Dedifferentiated amniotic fluid mesenchymal stem cell (primary cell): ENCODE data around the gene BPGM.
"Not testable (repeated sequence)": the region's sequence is repeated elsewhere in the genome, so short reads cannot be mapped to it uniquely, and the experiment has no call there.

Experiments used
- DNase-seq: peaks from one replicate; pipeline ENCODE4 v3.0.0-alpha.2; 2016; ENCODE audit errors: extremely low spot score

BPGM gene

DNA sequence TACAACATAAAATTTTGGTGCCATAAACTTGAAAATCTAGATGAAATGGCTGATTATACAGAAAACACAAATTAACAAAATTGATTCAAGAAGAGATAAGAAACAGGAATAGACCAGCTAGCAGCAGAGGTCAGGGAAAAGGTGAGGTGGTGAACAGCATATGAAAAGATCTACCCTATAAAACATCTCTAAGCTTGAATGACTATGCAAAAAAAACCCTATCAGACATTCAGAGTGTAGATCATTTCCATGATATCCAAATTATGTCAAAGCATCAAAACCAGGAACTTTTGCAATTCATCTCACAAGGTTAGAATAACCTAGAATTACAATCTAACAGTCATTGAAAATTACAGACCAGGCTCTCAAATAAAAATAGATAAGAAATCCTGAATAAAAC is 14.6 kb upstream of the BPGM start:
- no peak for DNase-seq

DNA sequence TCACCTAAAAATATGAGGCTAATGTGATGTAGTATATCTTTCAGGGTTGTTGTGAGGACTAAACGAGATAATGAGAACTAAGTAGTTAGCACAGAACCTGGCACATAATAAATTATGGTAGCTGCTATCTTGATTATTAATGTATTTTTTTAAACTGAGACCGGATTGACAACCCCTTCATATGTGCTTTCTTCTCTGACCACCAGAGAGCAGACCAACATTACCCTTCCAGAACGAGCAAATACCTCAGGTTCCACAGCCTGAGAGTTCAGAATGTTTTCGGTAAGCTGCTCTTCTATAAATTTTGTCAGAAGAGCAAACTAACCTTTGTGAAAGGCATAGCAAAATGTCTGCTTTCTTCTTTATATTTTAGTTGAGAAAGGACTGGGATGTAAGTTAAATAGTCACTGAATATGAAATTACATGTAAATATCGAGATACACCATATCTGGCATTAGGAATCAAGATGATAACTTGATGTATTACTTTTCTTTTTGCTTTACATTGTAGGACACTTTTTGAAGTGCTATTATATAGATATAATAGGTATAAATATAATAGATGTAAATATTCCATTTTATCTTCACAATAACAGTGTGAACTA is 13.6 kb upstream of the BPGM start:
- peak; percentile 48 for DNase-seq

GRCh38 chr7:134636008-134636449 is 10.6 kb upstream of the BPGM start:
- no peak for DNase-seq

- DNase-seq: no peak
Observed at GRCh38 chr7:134637441-134637840, 9.2 kb upstream of the BPGM start.

DNA sequence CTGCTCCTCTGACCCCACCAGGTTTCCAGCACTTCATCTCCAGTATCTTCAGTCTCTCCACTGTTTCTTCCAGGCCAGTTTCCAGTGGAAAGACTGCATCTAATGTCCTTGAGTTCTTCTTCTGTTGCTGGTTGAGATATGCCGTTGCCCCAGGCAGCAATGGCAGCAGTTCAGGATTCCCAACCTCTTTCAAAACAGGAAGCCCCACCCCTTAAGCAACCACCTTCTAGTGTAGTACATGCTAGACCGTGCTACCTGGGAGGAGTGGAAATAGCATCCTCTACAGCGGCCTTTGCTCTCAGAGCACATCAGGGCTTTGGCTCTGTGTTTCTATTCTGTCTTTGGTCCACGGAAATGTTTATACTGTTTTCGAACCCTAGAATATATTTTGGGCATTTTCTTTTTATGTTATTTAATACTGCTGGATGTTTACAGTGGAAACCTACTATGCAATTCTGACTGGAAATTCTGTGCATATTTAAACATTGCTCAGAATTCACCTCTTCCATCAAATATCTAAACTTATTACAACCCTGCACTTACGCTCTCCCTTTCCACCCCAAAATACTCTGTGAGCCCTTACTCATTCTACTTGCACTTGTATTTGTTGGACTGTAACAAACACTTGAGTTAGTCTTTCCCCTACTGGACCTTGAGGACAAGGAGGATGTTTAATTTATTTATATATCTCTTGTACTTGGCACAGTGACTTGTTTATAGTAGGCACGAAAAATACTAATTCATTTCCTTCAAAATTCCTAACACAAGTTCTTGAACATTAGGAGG is 8.5 kb upstream of the BPGM start:
- no peak for DNase-seq

- DNase-seq: no peak
Observed at GRCh38 chr7:134639061-134639460, 7.6 kb upstream of the BPGM start.

GRCh38 chr7:134639683-134640279 is 6.9 kb upstream of the BPGM start:
- no peak for DNase-seq

DNA sequence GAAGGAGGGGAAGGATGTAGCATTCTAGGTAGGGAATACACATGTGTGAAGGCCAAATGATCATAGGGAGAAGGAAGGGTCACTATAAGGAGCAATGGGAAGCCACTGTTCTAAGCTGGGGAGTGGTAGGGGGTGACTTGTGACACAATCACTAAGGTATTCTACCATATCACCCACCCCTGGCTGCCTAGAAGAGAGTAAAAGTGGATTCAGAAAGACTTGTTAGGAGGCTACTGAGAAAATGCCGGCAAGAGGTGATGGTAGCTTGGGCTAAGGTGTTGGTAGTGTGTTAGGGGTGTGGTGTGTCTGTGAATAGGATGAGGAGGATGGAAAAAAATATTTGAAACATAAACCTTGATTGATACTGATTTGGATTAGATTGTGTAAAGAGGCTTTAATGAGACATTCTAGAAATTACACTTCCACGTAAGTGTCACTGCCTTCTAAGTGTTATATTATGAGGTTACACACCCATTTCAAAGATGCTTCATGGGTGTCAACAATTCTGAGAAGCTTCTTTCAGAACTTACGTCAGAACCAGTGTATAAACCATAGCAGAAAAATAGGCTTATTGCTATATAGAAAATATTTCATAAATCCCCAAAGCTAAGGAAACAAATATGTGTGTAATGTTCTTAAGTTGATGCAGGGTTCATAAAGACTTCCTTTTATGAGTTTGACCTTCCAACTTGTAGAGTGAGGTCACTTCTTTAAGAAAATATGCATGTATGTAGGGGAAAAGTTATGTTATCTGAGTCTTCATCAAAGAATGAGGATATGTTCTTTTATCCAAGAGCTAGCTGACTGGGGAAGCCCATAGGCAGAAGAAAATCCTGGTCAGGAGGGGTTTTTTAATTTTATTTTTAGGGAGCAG is 5.6 kb upstream of the BPGM start:
- no peak for DNase-seq

GRCh38 chr7:134641981-134642380 is 4.7 kb upstream of the BPGM start:
- DNase-seq: not testable (repeated sequence)

- DNase-seq: no peak
Observed at GRCh38 chr7:134643131-134643530, 3.5 kb upstream of the BPGM start.

GRCh38 chr7:134645478-134645877 is 1.2 kb upstream of the BPGM start:
- no peak for DNase-seq

DNA sequence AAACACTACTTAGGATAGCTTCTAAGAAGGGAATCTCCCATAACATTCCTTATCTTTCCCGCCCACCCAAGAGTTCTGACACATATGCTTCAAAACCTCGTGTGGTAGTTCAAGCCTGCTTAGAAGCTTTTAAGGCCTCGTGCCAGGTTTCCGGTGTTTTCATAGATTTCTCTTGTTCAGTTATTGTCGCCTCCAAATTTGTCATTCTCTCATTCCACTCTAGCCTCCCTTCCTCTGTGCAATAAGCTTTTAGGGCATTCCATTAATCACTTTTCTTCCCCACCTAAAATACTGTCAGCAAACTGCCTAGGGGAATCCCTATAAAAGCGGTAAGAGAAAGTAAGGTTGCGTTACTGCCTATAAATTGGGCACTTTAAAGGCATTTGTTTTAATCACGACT is 718 bp upstream of the BPGM start:
- DNase-seq: no peak

DNA sequence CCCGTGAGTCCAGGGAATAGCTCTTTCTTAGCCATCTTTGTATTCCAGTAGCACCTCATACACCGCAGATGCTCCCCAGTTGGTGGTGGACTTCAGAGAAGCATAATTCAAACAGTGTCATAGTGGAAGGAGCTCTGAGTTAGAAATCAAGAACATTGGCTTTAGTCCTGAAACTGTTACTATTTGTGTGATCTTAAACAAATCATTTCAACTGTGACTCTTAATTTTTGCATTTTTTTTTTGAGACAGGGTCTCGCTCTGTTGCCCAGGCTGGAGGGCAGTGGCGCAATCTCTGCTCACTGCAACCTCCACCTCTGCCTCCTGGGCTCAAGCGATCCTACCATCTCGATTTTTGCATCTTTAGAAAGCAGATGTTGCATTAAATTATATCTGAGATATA is 1.8 kb downstream of the BPGM start:
- no peak for DNase-seq

DNA sequence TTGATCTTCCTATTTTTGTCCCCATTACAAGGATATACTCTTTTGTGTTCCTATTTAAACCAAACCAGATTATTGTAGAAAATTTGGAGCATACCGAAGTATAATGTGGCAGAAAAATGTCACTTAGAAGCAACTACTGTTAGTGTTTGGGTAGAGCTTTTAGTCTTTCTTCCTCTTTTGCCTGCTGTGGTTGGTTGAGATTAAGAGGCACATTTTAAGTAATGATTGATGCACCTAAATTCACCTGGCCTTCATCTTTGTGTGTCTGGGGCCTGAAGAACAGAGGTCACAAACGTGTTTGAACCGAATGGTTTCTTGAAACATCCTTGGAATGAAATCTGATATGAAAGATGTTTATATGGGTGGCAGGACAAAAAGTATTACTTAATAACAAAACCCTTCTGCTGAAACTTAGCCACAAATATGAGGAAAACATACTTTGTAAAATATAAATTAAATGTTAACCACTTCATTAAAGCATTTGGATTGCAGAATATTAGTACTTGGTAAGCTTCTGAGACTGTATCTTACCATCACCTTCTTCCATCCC is 2.6 kb downstream of the BPGM start:
- DNase-seq: no peak

DNA sequence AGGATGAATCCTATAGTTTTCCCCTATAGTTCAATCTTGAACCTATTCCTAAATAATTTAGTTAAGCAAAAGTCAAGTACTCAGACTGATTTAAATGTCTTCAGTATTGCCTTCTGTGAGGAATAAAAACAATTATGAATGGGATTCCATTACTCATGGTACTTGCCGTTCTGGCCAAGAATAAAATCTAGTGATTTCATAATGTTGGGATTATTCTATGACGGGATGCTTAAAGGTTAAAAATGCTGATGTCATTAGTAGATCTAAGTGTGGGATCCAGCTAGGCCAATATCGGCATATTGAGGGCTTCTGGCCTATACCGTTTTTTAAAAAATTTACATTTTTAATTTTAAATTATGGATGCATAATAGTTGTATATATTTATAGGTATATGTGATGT is 5.3 kb downstream of the BPGM start:
- DNase-seq: no peak

DNA sequence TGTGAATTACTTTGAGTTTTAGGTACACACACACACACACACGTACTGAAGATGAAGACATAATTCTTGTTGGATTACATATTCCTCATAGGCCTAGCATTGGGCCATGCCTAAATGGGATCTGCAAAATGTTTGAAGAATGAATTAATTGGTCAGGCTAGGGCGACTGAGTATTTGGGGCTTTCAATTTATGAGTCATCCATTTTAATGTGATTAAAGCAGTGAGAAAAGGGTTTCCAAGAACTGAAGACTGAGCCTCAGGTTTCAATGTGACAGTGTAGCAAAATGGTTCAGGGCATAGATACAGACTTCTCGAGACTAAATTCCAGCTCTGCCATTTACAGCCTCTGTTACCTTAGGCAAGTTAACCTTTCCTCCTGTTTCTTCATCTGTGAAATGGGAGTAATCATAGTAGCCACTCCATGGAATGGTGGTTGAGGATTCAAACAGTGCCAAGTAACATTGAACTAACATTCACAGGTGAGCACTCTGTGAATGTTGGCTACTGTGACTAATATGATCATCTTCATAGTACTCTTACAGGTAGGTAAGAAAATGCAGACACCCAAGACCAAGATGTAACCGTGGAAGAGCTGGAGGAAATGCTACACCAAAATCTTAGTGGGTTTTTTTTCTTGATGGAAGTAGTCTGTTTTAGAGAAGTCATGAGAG is 7.6 kb downstream of the BPGM start:
- no peak for DNase-seq

- no peak for DNase-seq
Observed at GRCh38 chr7:134657526-134657925, 10.9 kb downstream of the BPGM start.

DNA sequence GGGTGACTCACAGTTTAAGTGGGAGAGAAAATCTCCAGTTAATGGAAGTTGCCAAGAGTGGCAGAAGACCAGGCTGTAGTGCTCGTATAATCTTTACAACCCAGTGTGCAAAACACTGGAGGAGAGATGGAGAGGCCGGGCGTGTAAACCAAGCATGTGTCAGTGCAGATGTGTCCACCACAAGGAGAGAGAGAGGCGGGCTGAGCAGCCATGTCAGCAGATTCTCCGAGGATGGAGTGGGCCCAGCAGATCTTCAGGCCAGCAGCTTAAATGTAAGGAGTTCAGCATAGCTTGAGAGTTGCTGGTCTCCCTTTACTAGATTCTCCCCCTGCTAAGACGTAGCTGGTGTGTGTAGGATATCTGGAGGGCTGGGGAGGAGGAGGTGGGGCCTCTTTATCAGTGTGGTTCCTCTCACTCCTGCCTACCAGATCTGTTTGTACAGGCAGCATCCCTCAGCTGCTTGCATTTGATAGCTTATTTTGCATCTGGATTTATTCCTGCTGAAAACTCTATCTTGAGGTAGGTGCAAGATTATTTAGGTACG is 13.7 kb downstream of the BPGM start:
- DNase-seq: no peak

GRCh38 chr7:134660961-134661376 is 14.3 kb downstream of the BPGM start:
- DNase-seq: peak; percentile 88

DNA sequence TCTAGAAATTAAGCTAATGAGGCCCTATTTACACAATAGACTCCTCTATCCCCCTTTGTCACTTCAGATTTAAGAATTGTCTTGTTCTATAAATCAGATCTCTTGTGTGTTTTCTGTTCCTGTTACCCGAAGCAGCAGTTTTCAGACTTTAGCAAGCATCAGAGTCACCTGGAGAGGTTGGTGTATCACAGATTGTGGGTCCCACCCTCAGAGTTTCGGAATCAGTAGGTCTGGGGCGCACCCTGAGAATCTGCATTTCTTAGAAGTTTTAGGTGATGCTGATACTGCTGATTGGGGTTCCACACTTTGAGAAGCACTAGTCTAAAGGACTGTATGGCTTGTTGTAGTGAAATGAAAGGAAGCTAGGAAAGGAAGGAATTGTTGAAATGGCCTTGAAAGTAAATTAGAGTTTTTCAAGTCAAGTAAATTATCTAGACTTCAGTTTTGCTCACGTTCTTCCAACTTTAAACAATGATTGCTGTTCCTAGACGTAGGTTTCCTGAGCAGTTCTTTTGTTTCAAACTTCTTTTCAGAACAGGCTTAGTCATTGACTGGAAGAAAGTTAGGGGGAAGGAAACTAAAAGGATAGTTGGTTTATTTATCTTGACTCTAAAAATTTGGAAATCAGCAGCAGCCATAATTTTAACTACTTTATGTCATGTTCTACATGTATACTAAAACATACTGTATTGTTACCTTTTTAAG is 15.7 kb downstream of the BPGM start:
- no peak for DNase-seq

DNA sequence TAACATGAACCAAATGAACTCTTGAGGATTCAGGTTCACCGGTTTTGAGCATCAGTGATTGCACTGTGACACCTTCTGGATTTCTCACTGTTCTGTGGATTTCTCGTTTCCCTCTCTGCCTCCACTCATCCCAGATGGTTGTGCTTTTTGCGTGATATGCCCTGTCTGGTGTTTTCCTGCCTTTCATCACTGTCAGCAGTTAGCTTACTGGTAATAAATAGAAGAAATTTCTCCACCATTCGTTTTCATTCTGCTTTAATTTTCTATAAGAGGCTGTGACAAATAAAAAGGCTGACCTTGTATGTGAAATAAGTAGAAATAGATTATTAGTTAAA is 16.2 kb downstream of the BPGM start:
- no peak for DNase-seq
